NCI-H2107 treated with DMSO at 0.1 percent for 48 hours (cell line): ENCODE data around the gene GSTA1.
"Not testable (repeated sequence)": the region's sequence is repeated elsewhere in the genome, so short reads cannot be mapped to it uniquely, and the experiment has no call there.

Experiments
- DNase-seq: peaks from one replicate; lab custom pipeline; 2025; ENCODE audit not compliant: unreplicated experiment; lab: John Stamatoyannopoulos, UW

The GSTA1 gene

DNA sequence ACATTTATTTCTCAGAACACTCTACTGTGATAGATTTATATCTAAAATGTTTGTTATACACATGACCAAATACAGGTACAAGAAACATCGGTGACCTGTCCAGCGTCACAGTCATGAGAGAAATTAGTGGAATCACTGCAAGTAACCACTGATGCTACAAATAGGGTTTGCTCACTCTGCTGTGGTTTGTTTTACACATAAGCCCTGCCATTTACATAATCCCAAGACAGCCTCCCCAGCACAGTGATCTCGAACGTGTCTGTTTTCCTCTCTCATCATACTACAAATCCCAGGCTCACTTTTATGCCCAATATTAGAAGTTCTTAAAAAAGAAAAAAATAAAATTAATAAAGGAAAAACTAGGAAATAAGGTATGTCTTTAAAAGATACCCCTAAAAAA is 6.2 kb upstream of the GSTA1 start:
- not testable (repeated sequence) for DNase-seq

- no peak for DNase-seq
Observed at GRCh38 chr6:52808660-52809059, 5.0 kb upstream of the GSTA1 start.

DNA sequence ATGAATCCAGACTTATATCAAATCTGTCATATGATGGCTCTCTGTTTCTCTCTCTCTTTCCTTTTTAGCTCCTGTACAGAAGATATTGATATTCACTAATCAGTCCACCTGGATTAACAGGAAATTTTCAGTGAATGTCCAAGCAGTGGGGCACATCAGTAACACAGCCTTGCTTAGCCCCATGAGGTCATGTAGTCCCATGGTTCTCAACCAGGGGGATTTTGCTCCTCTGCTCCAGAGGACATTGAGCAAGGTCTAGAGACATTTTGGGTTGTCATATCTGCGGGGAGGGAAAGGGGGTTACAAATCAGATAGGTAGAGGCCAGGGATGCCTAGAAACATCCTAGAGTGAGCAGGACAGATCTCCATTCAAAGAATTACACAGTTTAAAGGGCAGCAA is 810 bp downstream of the GSTA1 start:
- no peak for DNase-seq

DNA sequence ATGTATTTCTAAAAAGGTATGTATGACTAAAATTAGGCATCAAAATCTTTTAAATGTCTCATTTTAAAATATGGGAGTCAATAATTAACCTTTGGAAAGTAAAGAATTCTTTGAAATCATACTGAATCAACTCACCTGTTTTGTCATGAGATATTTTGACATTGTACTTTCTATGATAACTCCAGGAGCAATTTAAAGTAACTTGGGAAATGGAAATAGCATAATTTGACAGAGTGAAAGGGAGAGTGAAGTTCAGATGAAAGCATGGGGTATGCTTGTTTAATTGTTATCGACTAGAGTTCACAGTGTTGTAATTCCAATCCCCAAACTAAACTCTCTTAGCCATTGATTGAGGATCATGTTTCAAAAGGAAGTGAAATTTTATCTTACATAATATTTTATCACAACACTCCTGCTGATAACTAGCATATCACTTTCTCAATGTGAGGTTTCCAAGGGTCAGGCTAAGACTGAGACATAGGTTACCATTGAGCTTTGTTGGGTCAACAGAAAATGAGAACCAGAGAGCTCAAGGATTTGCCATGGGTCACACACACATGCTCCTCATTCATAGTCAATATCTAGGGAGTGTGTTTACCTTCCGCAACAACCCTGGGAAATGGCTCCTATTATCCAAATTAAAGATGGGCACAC is 2.3 kb downstream of the GSTA1 start:
- DNase-seq: no peak

GRCh38 chr6:52799272-52799671 is 4.3 kb downstream of the GSTA1 start:
- not testable (repeated sequence) for DNase-seq

DNA sequence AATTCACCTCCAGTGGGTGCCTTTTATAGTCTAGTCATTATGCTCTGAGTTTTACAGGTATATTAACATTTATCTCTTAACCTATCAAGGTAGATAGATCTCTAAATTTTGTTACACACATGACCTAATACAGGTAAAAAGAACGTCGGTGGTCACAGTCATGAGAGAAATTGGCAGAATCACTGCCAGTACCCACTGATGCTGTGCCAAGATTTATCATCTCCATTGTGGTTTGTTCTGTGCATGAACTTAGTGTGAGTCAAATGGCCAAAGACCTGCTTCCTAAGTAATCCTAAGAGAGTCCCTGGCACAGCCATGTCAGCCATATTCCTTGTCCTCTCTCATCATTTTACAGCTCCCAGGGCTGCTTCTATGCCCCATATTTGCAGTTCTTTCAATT is 9.2 kb downstream of the GSTA1 start:
- DNase-seq: not testable (repeated sequence)

DNA sequence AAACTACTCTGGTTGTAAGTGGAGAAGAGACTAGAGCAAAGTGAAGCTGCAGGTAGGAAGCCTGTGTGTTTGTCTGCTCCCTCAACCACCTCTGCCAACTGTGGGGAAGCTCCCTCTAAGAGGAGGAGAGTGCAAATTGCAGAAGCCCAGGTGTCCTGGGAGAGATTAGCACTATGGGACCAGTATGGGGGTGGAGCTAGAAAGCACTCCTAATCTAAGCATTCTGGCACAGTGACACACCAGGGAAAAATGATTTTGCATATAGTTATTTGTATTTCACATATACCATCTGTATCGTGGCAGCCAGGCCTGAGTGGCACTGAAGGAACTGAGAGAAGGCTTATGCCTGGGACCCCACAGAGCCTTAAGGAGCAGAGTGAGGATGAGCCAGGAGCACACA is 12.8 kb downstream of the GSTA1 start:
- no peak for DNase-seq

DNA sequence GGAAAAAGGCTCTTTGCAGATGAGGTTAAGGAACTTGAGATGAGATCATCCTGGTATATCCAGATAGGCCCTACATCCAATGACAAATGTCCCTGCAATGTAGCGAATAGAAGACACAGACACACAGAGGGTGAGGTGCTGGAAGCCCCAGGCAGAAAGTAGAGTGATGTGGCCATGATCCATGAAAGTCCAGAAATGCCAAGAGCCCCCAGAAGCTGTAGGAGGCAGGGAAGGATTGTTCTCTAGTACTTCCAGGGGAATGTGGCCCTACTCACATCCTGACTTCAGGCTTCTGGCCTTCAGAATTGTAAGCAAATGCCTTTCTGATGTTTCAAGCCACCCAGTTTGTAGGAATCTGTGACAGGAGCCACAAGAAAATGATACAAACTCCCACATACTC is 14.0 kb downstream of the GSTA1 start:
- DNase-seq: not testable (repeated sequence)

DNA sequence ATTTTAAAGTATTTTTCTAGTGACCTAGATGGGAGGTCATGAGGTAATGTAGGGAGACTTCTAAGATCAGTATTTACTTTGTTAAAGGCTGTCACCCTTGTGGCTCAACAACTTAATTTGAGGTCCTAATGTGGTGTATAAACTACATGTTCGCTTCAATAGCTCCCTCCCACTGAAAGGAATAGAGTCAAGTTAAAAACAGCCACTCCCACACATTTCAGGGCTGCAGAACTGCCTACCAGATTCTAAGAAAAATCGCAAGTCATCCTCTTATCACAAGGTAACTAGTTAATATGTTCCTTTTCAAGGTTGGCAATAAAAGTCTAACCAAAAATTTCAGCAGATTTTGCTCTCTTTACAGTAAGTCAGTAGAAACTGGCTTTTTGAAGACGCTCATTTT is 15.1 kb downstream of the GSTA1 start:
- no peak for DNase-seq

DNA sequence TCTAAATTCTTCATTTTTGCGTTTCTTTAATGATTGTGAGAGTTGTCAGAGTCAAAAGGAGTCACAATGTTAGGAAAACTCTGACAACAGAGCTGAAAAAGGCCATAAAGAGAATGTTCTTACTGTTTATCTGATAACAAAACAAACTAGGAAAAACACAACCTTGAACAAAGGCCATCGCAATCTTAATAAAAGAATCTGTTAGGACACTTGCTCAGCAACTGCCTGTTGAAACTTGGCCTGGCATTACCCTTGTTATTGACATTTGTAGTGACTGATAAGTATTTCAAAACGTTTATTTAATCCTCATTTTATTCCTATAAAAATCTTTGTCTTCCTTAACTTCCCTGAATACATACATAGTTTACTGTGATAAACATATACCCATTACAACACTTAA is 15.7 kb downstream of the GSTA1 start:
- DNase-seq: no peak

DNA sequence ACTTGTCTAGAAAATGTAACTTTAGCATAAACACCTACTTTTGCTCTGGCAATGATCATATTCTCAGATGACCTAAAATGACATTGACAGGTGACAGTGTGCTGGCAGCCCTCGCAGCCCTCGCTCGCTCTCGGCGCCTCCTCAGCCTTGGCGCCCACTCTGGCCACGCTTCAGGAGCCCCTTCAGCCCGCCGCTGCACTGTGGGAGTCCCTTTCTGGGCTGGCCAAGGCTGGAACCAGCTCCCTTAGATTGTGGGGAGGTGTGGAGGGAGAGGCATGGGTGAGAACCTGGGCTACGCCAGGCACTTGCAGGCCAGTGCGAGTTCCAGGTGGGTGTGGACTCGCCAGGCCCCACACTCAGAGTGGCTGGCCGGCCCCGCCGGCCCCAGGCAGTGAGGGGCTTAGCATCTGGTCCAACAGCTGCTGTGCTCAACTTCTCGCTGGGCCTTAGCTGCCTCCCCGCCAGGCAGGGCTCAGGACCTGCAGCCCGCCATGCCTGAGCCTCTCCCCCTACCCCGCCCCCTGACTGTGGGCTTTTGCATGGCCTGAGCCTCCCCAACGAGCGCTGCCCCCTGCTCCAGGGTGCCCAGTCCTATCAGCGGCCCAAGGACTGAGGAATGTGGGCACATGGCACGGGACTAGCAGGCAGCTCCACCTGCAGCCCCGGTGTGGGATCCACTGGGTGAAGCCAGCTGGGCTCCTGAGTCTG is 17.2 kb downstream of the GSTA1 start:
- DNase-seq: no peak

- DNase-seq: not testable (repeated sequence)
Observed at GRCh38 chr6:52782696-52783274, 20.8 kb downstream of the GSTA1 start.

DNA sequence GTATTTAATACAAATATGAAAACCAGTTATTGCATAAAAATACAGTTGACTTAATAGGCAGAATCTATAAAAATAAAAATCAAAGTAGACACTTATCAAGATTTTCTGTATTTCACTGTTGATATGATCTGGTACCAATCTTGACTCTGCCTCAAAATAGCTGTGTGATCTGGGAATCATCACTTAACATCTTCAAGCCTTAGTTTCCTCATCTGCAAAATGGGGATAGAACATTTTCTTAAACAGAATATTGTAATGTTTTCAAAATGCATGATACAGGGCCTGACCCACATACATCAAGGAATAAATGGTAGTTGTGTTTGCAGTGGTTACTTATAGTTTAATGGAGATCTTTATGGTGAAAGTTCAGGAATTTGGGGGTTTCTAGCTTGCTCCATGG is 21.4 kb downstream of the GSTA1 start:
- DNase-seq: not testable (repeated sequence)

GRCh38 chr6:52779237-52779636 is 24.4 kb downstream of the GSTA1 start:
- no peak for DNase-seq

GRCh38 chr6:52776711-52777351 is 26.8 kb downstream of the GSTA1 start:
- not testable (repeated sequence) for DNase-seq

DNA sequence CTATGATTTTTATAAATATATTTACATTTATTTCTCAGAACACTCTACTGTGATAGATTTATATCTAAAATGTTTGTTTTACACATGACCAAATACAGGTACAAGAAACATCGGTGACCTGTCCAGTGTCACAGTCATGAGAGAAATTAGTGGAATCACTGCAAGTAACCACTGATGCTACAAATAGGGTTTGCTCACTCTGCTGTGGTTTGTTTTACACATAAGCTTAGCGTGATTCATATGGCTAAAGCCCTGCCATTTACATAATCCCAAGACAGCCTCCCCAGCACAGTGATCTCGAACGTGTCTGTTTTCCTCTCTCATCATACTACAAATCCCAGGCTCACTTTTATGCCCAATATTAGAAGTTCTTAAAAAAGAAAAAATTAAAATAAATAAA is 34.2 kb downstream of the GSTA1 start:
- not testable (repeated sequence) for DNase-seq

DNA sequence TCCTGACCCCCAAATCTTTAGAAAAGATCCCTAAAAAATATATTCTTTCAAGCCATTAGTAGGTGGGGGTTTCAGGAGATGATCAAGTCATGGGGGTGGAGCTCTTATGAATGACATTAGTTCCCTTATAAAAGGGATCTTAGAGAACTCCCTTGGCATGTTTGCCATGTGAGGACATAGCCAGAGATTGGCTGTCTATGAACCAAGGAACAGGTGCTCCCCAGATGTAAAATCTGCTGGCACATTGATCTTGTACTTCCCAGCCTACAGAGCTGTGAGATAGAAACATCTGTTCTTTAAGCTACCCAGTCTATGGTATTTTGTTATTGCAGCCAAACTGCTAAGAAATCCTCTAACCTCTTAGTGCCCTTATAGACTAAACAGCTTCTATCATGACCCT is 36.0 kb downstream of the GSTA1 start:
- DNase-seq: not testable (repeated sequence)

GRCh38 chr6:52763322-52763916 is 40.2 kb downstream of the GSTA1 start, which contains the start of gene GSTA2:
Gene GSTA2 (minus strand): TSS chr6:52763475. CDS start chr6:52757947, 5,528 bp downstream.
- DNase-seq: not testable (repeated sequence)

- not testable (repeated sequence) for DNase-seq
Observed at GRCh38 chr6:52761673-52762491, 41.7 kb downstream of the GSTA1 start.

GRCh38 chr6:52760105-52760765 is 43.4 kb downstream of the GSTA1 start:
- DNase-seq: no peak
